ENCODE measurements around the gene IRAK1. TPM values are rescaled to one million over a fixed set of nuclear protein-coding genes. Genes with fewer than 3 reads are reported as not detected.
A peak's percentile ranks its signal among the peaks of the same experiment; 100 is the strongest.

The IRAK1 gene
- total RNA-seq, 1 experiment from 2014 or later: 92.3 TPM

- peak overlapping the region; percentile 81 for H3K4me2 ChIP-seq (ENCODE audit: low read length)
- no peaks in the 10 kb centered on the region for H3K27me3 ChIP-seq (ENCODE audit: insufficient read depth, low read length)
- ChIA-PET RAD21 (ENCODE audit: low non-redundant PET in 1 of 2, low total read pairs in 2 of 2, uncharacterized antibody in 2 of 2, unreplicated experiment in 2 of 2) (no interaction called here), CTCF (no interaction called here), POLR2A (interaction anchor here (0.5 kb wide), 1 partner anchor 421 kb away, joined by 3 read pairs; no protein-coding TSS in a partner anchor)
- H3K9me2 ChIP-seq (ENCODE audit: insufficient read depth): no peaks in the 10 kb centered on the region
- peaks cover 42% of the 10 kb centered on the region for H3K79me2 ChIP-seq (ENCODE audit: insufficient read depth, low read length)
- no peaks in the 10 kb centered on the region for H4K20me1 ChIP-seq (ENCODE audit: insufficient read depth)
- peak overlapping the region; percentile 88 for H3K9ac ChIP-seq (ENCODE audit: low read length)
- H3K27ac ChIP-seq (ENCODE audit: low read depth, low read length): peak overlapping the region; percentile 88
- no peak overlapping the region for H2AFZ ChIP-seq (ENCODE audit: low read depth, low read length, poor library complexity, severe bottlenecking)
- peak overlapping the region; percentile 68 to 69 for H3K4me3 ChIP-seq (replicated peaks in 1 of 2; ENCODE audit: low read depth in 1 of 2, low read length in 2 of 2)
- H3K9me3 ChIP-seq (ENCODE audit: control insufficient read depth in 1 of 2, insufficient read depth in 1 of 2, low read depth in 1 of 2, low read length in 2 of 2): no peaks in the 10 kb centered on the region
- peaks cover 2 to 5% of the 10 kb centered on the region in 2 experiments; a peak in 1 of 4 replicates for H3K36me3 ChIP-seq (ENCODE audit: control insufficient read depth in 1 of 2, insufficient read depth in 2 of 2, low read length in 2 of 2)
- ATAC-seq (no peak), DNase-seq (ENCODE audit: low read depth, low spot score) (no peak)
- intact Hi-C loops (cut with micrococcal nuclease): no loop called here
- TF ChIP-seq CTCF (IDR thresholded peaks at IDR 0.05 in 2 of 3, conservative IDR thresholded peaks at IDR 0.05 in 1 of 3; ENCODE audit: borderline replicate concordance in 1 of 3, insufficient read depth in 1 of 3, low read depth in 2 of 3, low read length in 2 of 3) (no peak), SIN3A (IDR thresholded peaks at IDR 0.05; ENCODE audit: low read depth) (no peak), FOSL1 (IDR thresholded peaks at IDR 0.05; ENCODE audit: low read depth) (no peak), YY1 (IDR thresholded peaks at IDR 0.05; ENCODE audit: extremely low read depth, insufficient replicate concordance, low read depth, low read length) (no peak), TCF7L2 (IDR thresholded peaks at IDR 0.05; ENCODE audit: borderline replicate concordance, extremely low read depth, insufficient read depth, insufficient read length) (no peak), EZH2 (IDR thresholded peaks at IDR 0.05) (no peak), ZBTB33 (IDR thresholded peaks at IDR 0.05; ENCODE audit: extremely low read depth, insufficient replicate concordance, low read length) (no peak), EGR1 (IDR thresholded peaks at IDR 0.05; ENCODE audit: low read depth) (no peak), ZFX (IDR thresholded peaks at IDR 0.05) (no peak), SP1 (IDR thresholded peaks at IDR 0.05; ENCODE audit: low read depth) (no peak), RAD21 (IDR thresholded peaks at IDR 0.05; ENCODE audit: low read depth) (no peak), CEBPB (IDR thresholded peaks at IDR 0.05; ENCODE audit: low read depth) (no peak), ELF1 (IDR thresholded peaks at IDR 0.05; ENCODE audit: borderline replicate concordance, low read depth) (no peak), ZNF274 (IDR thresholded peaks at IDR 0.05; ENCODE audit: low read depth, low read length) (no peak), ATF3 (IDR thresholded peaks at IDR 0.05) (no peak), EZH2phosphoT487 (IDR thresholded peaks at IDR 0.05; ENCODE audit: borderline replicate concordance) (no peak), JUND (IDR thresholded peaks at IDR 0.05) (no peak)
- BruUV-seq (replicated peaks): TSS peak; percentile 40
- peaks cover 9 to 31% of the 10 kb centered on the region in 2 experiments for H3K4me1 ChIP-seq (ENCODE audit: control insufficient read depth in 1 of 2, insufficient read depth in 2 of 2, low read length in 2 of 2)
Measured at GRCh38 chrX:154018518-154019060, 1.1 kb downstream of the IRAK1 start.
